ENCODE data around the gene DIAPH2. TPM values are rescaled to one million over a fixed set of nuclear protein-coding genes. Genes with fewer than 3 reads are reported as not detected.

Gene DIAPH2
- total RNA-seq, 1 experiment from 2014 or later = 4.1 TPM

DNA sequence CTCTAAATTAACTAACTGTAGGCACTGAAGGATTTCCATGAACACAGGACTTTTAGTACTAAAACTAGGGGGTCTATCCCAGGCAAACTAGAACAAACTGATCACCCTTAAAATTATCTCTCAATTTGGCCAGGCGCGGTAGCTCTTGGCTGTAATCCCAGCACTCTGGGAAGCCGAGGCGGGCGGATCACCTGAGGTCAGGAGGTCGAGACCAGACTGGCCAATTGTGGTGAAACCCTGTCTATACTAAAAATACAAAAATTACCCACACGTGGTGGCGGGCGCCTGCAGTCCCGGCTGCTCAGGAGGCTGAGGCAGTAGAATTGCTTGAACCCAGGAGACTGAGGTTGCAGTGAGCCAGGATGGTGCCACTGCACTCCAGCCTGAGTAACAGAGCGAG is 635.7 kb downstream of the DIAPH2 start:
- no peaks in the 10 kb centered on the region for H3K4me1 ChIP-seq (replicated peaks)

DNA sequence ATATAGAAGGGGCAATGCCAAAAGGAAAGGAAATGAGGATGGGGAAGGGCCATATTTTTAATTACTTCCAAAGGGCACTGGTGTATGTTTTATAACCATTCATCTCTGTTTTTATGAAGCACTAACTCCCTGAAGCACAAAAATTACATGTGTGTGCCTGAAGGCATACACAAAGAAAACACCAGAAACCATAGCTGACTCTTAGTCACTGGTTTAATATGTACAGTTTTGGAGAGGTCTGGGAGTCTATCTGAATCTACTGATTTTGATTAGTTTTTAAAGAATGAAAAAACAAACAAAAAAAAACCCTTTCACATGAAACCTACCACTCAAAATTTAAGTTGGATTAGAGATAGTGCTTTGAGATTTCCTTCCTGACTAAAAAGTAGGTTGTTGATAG is 637.8 kb downstream of the DIAPH2 start:
- H3K27me3 ChIP-seq (replicated peaks) = no peaks in the 10 kb centered on the region
- no peaks in the 10 kb centered on the region for H3K4me1 ChIP-seq (replicated peaks)
- H3K36me3 ChIP-seq = no peaks in the 10 kb centered on the region
- DNase-seq (ENCODE audit: low read depth in 1 of 2, low spot score in 2 of 2) = no peak
- H3K27ac ChIP-seq = no peak overlapping the region
- no peak overlapping the region for H3K4me3 ChIP-seq
- no peaks in the 10 kb centered on the region for H3K9me3 ChIP-seq (replicated peaks)

More for the DNA sequence above, 635.7 kb downstream of the DIAPH2 start:
- no peak overlapping the region for H3K27ac ChIP-seq
- H3K27me3 ChIP-seq (replicated peaks) = no peaks in the 10 kb centered on the region
- DNase-seq (ENCODE audit: low read depth in 1 of 2, low spot score in 2 of 2) = no peak
- H3K9me3 ChIP-seq (replicated peaks) = no peaks in the 10 kb centered on the region
- H3K4me3 ChIP-seq = no peak overlapping the region
- H3K36me3 ChIP-seq = no peaks in the 10 kb centered on the region

GRCh38 chrX:97326456-97326855 is 641.8 kb downstream of the DIAPH2 start:
- Histone ChIP-seq H3K27me3 (replicated peaks) (no peaks in the 10 kb centered on the region), H3K4me3 (no peak overlapping the region), H3K4me1 (replicated peaks) (no peaks in the 10 kb centered on the region), H3K36me3 (no peaks in the 10 kb centered on the region), H3K9me3 (replicated peaks) (no peaks in the 10 kb centered on the region), H3K27ac (no peak overlapping the region)
- no peak for DNase-seq (ENCODE audit: low read depth in 1 of 2, low spot score in 2 of 2)

DNA sequence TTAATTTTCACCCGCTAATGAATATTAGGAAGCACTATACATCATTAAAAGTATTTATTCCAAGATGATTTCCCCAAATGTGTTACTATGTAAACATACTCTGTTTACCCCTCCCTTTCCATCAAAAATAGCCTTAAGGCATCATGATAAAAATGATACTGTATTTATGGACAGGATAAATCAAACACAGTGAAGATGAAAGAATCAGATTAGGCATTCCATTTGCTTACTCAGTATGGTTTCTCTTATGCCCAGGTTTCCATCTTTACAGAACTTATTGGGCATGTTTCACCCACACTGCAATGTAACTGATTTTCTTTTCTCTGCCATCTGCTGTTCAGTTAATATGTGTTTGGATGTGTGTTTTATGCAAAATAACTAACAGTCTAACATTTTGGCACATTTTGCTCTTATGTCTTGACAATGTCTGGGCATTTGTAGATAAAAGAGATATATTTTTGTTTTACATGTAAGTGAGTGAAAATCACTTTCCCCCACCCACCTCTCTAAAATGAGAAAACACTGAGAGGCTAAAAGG is 644.3 kb downstream of the DIAPH2 start:
- no peak for DNase-seq (ENCODE audit: low read depth in 1 of 2, low spot score in 2 of 2)
- H3K4me1 ChIP-seq (replicated peaks) = no peaks in the 10 kb centered on the region
- H3K27me3 ChIP-seq (replicated peaks) = no peaks in the 10 kb centered on the region
- H3K4me3 ChIP-seq = no peak overlapping the region
- H3K27ac ChIP-seq = no peak overlapping the region
- no peaks in the 10 kb centered on the region for H3K36me3 ChIP-seq
- H3K9me3 ChIP-seq (replicated peaks) = no peaks in the 10 kb centered on the region

GRCh38 chrX:97330151-97330550 is 645.5 kb downstream of the DIAPH2 start:
- no peak overlapping the region for H3K4me3 ChIP-seq
- no peaks in the 10 kb centered on the region for H3K9me3 ChIP-seq (replicated peaks)
- H3K4me1 ChIP-seq (replicated peaks) = no peaks in the 10 kb centered on the region
- DNase-seq (ENCODE audit: low read depth in 1 of 2, low spot score in 2 of 2) = no peak
- H3K36me3 ChIP-seq = no peaks in the 10 kb centered on the region
- H3K27me3 ChIP-seq (replicated peaks) = no peaks in the 10 kb centered on the region
- H3K27ac ChIP-seq = no peak overlapping the region

- Histone ChIP-seq H3K27ac (no peak overlapping the region), H3K4me1 (replicated peaks) (no peaks in the 10 kb centered on the region), H3K27me3 (replicated peaks) (no peaks in the 10 kb centered on the region), H3K36me3 (no peaks in the 10 kb centered on the region), H3K9me3 (replicated peaks) (no peaks in the 10 kb centered on the region), H3K4me3 (no peak overlapping the region)
- no peak for DNase-seq (ENCODE audit: low read depth in 1 of 2, low spot score in 2 of 2)
Measured at GRCh38 chrX:97332963-97333362, 648.3 kb downstream of the DIAPH2 start.

- Histone ChIP-seq H3K4me3 (no peak overlapping the region), H3K4me1 (replicated peaks) (no peaks in the 10 kb centered on the region), H3K9me3 (replicated peaks) (no peaks in the 10 kb centered on the region), H3K36me3 (no peaks in the 10 kb centered on the region), H3K27me3 (replicated peaks) (no peaks in the 10 kb centered on the region), H3K27ac (no peak overlapping the region)
- no peak for DNase-seq (ENCODE audit: low read depth in 1 of 2, low spot score in 2 of 2)
Measured at GRCh38 chrX:97334850-97335249, 650.2 kb downstream of the DIAPH2 start.

- Histone ChIP-seq H3K27me3 (replicated peaks) (no peaks in the 10 kb centered on the region), H3K9me3 (replicated peaks) (no peaks in the 10 kb centered on the region), H3K36me3 (no peaks in the 10 kb centered on the region), H3K4me3 (no peak overlapping the region), H3K27ac (no peak overlapping the region), H3K4me1 (replicated peaks) (no peaks in the 10 kb centered on the region)
- no peak for DNase-seq (ENCODE audit: low read depth in 1 of 2, low spot score in 2 of 2)
Measured at GRCh38 chrX:97344724-97345123, 660.1 kb downstream of the DIAPH2 start.

DNA sequence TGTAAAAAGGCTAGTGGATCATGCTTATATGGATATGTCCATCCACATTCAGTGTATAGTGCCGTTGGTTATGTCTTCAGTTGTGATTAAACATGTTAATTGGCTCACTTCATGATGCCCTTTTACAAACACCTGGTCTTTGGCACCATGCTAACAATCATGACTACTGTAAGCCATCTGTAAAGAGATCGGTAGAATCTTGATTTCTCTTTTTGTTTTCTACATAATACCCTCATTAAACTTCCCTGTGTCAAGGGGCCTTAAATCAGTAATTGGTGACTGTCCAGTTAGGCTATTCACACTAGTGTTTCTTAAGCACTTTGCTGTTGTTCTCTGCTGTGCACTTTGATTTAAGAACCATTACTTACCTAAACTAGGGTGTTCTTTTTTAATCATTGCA is 674.3 kb downstream of the DIAPH2 start:
- Histone ChIP-seq H3K27me3 (replicated peaks) (no peaks in the 10 kb centered on the region), H3K4me1 (replicated peaks) (no peaks in the 10 kb centered on the region), H3K4me3 (no peak overlapping the region), H3K36me3 (no peaks in the 10 kb centered on the region), H3K9me3 (replicated peaks) (no peaks in the 10 kb centered on the region), H3K27ac (no peak overlapping the region)
- no peak for DNase-seq (ENCODE audit: low read depth in 1 of 2, low spot score in 2 of 2)

- no peak overlapping the region for H3K4me3 ChIP-seq
- no peak for DNase-seq (ENCODE audit: low read depth in 1 of 2, low spot score in 2 of 2)
- H3K27me3 ChIP-seq (replicated peaks) = no peaks in the 10 kb centered on the region
- no peaks in the 10 kb centered on the region for H3K9me3 ChIP-seq (replicated peaks)
- H3K36me3 ChIP-seq = no peaks in the 10 kb centered on the region
- no peaks in the 10 kb centered on the region for H3K4me1 ChIP-seq (replicated peaks)
- no peak overlapping the region for H3K27ac ChIP-seq
Measured at GRCh38 chrX:97363843-97364242, 679.2 kb downstream of the DIAPH2 start.

DNA sequence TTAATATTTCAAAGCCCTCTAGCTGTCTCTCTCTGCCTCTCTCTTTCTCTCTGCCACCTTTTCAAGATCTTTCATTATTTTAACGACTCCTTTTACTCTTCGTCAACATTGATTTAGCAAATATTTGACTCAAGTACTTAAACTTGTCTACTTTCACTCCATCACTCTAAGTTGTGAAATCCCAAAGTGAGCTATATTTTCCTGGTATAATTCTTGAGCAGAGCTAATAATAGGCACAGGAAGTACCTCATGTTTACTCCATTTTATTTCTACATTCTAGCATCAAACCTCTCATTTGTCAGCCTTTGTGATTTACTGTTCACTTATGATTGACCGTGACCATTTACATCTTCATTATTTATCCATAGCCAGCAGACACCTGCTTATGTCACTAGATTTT is 681.6 kb downstream of the DIAPH2 start:
- Histone ChIP-seq H3K27ac (no peak overlapping the region), H3K27me3 (replicated peaks) (no peaks in the 10 kb centered on the region), H3K4me3 (no peak overlapping the region), H3K36me3 (no peaks in the 10 kb centered on the region), H3K9me3 (replicated peaks) (no peaks in the 10 kb centered on the region), H3K4me1 (replicated peaks) (no peaks in the 10 kb centered on the region)
- DNase-seq (ENCODE audit: low read depth in 1 of 2, low spot score in 2 of 2) = no peak

- H3K27me3 ChIP-seq (replicated peaks) = no peaks in the 10 kb centered on the region
- no peak overlapping the region for H3K4me3 ChIP-seq
- DNase-seq (ENCODE audit: low read depth in 1 of 2, low spot score in 2 of 2) = no peak
- H3K36me3 ChIP-seq = no peaks in the 10 kb centered on the region
- H3K27ac ChIP-seq = no peak overlapping the region
- H3K9me3 ChIP-seq (replicated peaks) = no peaks in the 10 kb centered on the region
- no peaks in the 10 kb centered on the region for H3K4me1 ChIP-seq (replicated peaks)
Measured at GRCh38 chrX:97367125-97367524, 682.5 kb downstream of the DIAPH2 start.

- Histone ChIP-seq H3K9me3 (replicated peaks) (no peaks in the 10 kb centered on the region), H3K4me1 (replicated peaks) (no peaks in the 10 kb centered on the region), H3K27ac (no peak overlapping the region), H3K36me3 (no peaks in the 10 kb centered on the region), H3K27me3 (replicated peaks) (no peaks in the 10 kb centered on the region), H3K4me3 (no peak overlapping the region)
- DNase-seq (ENCODE audit: low read depth in 1 of 2, low spot score in 2 of 2) = no peak
Measured at GRCh38 chrX:97369947-97370346, 685.3 kb downstream of the DIAPH2 start.

DNA sequence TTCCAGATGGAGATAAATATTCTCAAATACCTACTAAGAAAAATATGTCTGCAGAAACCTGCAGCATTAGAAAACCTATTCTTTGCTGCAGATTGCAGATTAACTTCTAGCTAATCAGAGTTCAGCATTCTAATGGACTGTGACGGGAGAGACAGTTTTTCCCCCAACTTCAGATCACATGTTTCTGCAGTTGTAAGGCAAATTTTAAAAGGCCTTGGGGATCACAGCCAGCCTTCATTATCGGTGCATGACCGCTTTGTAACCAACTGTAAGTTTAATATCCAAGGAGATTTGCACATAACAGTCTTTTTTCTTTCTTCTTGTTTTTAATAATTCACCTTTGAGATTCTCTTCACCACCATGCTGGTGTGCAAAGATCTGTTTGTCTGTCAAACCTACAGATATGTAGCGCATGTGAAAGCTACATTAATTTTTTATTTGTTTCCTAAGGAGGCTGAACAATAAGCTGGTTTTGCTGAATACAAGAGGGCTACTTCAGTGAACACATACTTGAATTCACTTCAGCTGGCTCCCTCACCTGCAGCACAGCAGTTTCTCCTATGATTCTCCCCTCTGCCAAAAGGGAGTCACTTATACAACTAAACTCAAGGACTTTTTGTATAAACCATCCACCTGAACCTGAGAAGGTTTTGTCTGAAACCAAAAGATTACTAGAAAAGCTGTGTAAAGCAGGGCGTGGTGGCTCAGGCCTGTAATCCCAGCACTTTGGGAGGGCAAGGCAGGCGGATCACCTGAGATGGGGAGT is 687.5 kb downstream of the DIAPH2 start:
- H3K4me3 ChIP-seq = no peak overlapping the region

GRCh38 chrX:97374266-97374665 is 689.6 kb downstream of the DIAPH2 start:
- Histone ChIP-seq H3K4me3 (no peak overlapping the region), H3K4me1 (replicated peaks) (no peaks in the 10 kb centered on the region), H3K27ac (no peak overlapping the region), H3K9me3 (replicated peaks) (no peaks in the 10 kb centered on the region), H3K36me3 (no peaks in the 10 kb centered on the region), H3K27me3 (replicated peaks) (no peaks in the 10 kb centered on the region)
- no peak for DNase-seq (ENCODE audit: low read depth in 1 of 2, low spot score in 2 of 2)

More for the DNA sequence above, 687.5 kb downstream of the DIAPH2 start:
- no peak overlapping the region for H3K27ac ChIP-seq
- no peaks in the 10 kb centered on the region for H3K27me3 ChIP-seq (replicated peaks)
- H3K36me3 ChIP-seq = no peaks in the 10 kb centered on the region
- no peak for DNase-seq (ENCODE audit: low read depth in 1 of 2, low spot score in 2 of 2)
- H3K9me3 ChIP-seq (replicated peaks) = no peaks in the 10 kb centered on the region
- H3K4me1 ChIP-seq (replicated peaks) = no peaks in the 10 kb centered on the region

All from SJSA1 (cell line).